EL (cell line): ENCODE data around the gene CNPPD1.

ENCODE experiments used
- DNase-seq: peaks from one replicate; pipeline ENCODE4 v3.0.0-alpha.2; 2016

The CNPPD1 gene

GRCh38 chr2:219158025-219158424, 18.7 kb downstream of the CNPPD1 start:
- no peak for DNase-seq

GRCh38 chr2:219157396-219157795, 19.3 kb downstream of the CNPPD1 start:
- DNase-seq = no peak

- DNase-seq = peak; percentile 73
These were observed 21.6 kb downstream of the CNPPD1 start for GRCh38 chr2:219155054-219155644.

- no peak for DNase-seq
These were observed 27.1 kb downstream of the CNPPD1 start for GRCh38 chr2:219149667-219150066.

GRCh38 chr2:219142329-219142728, 34.4 kb downstream of the CNPPD1 start:
- peak; percentile 95 for DNase-seq

- DNase-seq = no peak
These were observed 36.0 kb downstream of the CNPPD1 start for GRCh38 chr2:219140722-219141121.

GRCh38 chr2:219133976-219134375, 42.7 kb downstream of the CNPPD1 start:
- no peak for DNase-seq

GRCh38 chr2:219131744-219132143, 45.0 kb downstream of the CNPPD1 start:
- DNase-seq = no peak

GRCh38 chr2:219131327-219131726, 45.4 kb downstream of the CNPPD1 start:
- no peak for DNase-seq

GRCh38 chr2:219129589-219129988, 47.1 kb downstream of the CNPPD1 start:
- DNase-seq = no peak

- DNase-seq = no peak
These were observed 48.3 kb downstream of the CNPPD1 start for GRCh38 chr2:219128396-219128795.

- DNase-seq = no peak
These were observed 49.6 kb downstream of the CNPPD1 start for GRCh38 chr2:219127037-219127635.

GRCh38 chr2:219126555-219126954, 50.2 kb downstream of the CNPPD1 start:
- no peak for DNase-seq

GRCh38 chr2:219125886-219126270, 50.8 kb downstream of the CNPPD1 start:
- peak; percentile 8 for DNase-seq

- peak; percentile 89 for DNase-seq
These were observed 51.4 kb downstream of the CNPPD1 start for GRCh38 chr2:219125225-219125885.

- DNase-seq = no peak
These were observed 52.2 kb downstream of the CNPPD1 start for GRCh38 chr2:219124381-219125110.

GRCh38 chr2:219123356-219124135, 53.2 kb downstream of the CNPPD1 start:
- no peak for DNase-seq

GRCh38 chr2:219122202-219122980, 54.3 kb downstream of the CNPPD1 start:
- no peak for DNase-seq
